ENCODE results near the gene PCDHB1. TPM values are rescaled to one million over a fixed set of nuclear protein-coding genes. Genes with fewer than 3 reads are reported as not detected.
A peak's percentile ranks its signal among the peaks of the same experiment; 100 is the strongest.

The PCDHB1 gene
- total RNA-seq, 1 donor from 2014 or later = under 0.01 TPM

GRCh38 chr5:141040771-141041426 is 10.3 kb upstream of the PCDHB1 start:
- peak; percentile 42 for TF ChIP-seq CTCF (IDR thresholded peaks at IDR 0.05; ENCODE audit: insufficient read depth, low read length, poor library complexity, severe bottlenecking)
- DNase-seq (ENCODE audit: low read depth) = no peak
- H3K27me3 ChIP-seq (ENCODE audit: control insufficient read depth, insufficient read depth, low read length) = no peaks in the 10 kb centered on the region
- no peak overlapping the region for H3K4me3 ChIP-seq (ENCODE audit: low read depth, low read length)
- H3K36me3 ChIP-seq (ENCODE audit: control insufficient read depth, insufficient read depth, low read length) = no peaks in the 10 kb centered on the region

- no peak for DNase-seq (ENCODE audit: low read depth)
- Histone ChIP-seq H3K4me3 (ENCODE audit: low read depth, low read length) (no peak overlapping the region), H3K36me3 (ENCODE audit: control insufficient read depth, insufficient read depth, low read length) (no peaks in the 10 kb centered on the region), H3K27me3 (ENCODE audit: control insufficient read depth, insufficient read depth, low read length) (no peaks in the 10 kb centered on the region)
- no peak for TF ChIP-seq CTCF (IDR thresholded peaks at IDR 0.05; ENCODE audit: insufficient read depth, low read length, poor library complexity, severe bottlenecking)
Observed at GRCh38 chr5:141041427-141041785, 9.8 kb upstream of the PCDHB1 start.

- H3K36me3 ChIP-seq (ENCODE audit: control insufficient read depth, insufficient read depth, low read length) = no peaks in the 10 kb centered on the region
- H3K27me3 ChIP-seq (ENCODE audit: control insufficient read depth, insufficient read depth, low read length) = no peaks in the 10 kb centered on the region
- DNase-seq (ENCODE audit: low read depth) = no peak
- TF ChIP-seq CTCF (IDR thresholded peaks at IDR 0.05; ENCODE audit: insufficient read depth, low read length, poor library complexity, severe bottlenecking) = no peak
- no peak overlapping the region for H3K4me3 ChIP-seq (ENCODE audit: low read depth, low read length)
Observed at GRCh38 chr5:141042555-141042954, 8.6 kb upstream of the PCDHB1 start.

- Histone ChIP-seq H3K36me3 (ENCODE audit: control insufficient read depth, insufficient read depth, low read length) (no peaks in the 10 kb centered on the region), H3K27me3 (ENCODE audit: control insufficient read depth, insufficient read depth, low read length) (peaks cover 4% of the 10 kb centered on the region), H3K4me3 (ENCODE audit: low read depth, low read length) (peak overlapping the region; percentile 11)
- no peak for TF ChIP-seq CTCF (IDR thresholded peaks at IDR 0.05; ENCODE audit: insufficient read depth, low read length, poor library complexity, severe bottlenecking)
- DNase-seq (ENCODE audit: low read depth) = no peak
Observed at GRCh38 chr5:141051521-141051866, 320 bp downstream of the PCDHB1 start.

- Histone ChIP-seq H3K4me3 (ENCODE audit: low read depth, low read length) (no peak overlapping the region), H3K36me3 (ENCODE audit: control insufficient read depth, insufficient read depth, low read length) (no peaks in the 10 kb centered on the region), H3K27me3 (ENCODE audit: control insufficient read depth, insufficient read depth, low read length) (no peaks in the 10 kb centered on the region)
- no peak for DNase-seq (ENCODE audit: low read depth)
- TF ChIP-seq CTCF (IDR thresholded peaks at IDR 0.05; ENCODE audit: insufficient read depth, low read length, poor library complexity, severe bottlenecking) = no peak
Observed at GRCh38 chr5:141077826-141078225, 26.7 kb downstream of the PCDHB1 start.

GRCh38 chr5:141082228-141082627 is 31.1 kb downstream of the PCDHB1 start:
- H3K4me3 ChIP-seq (ENCODE audit: low read depth, low read length) = no peak overlapping the region
- TF ChIP-seq CTCF (IDR thresholded peaks at IDR 0.05; ENCODE audit: insufficient read depth, low read length, poor library complexity, severe bottlenecking) = no peak
- DNase-seq (ENCODE audit: low read depth) = no peak
- no peaks in the 10 kb centered on the region for H3K27me3 ChIP-seq (ENCODE audit: control insufficient read depth, insufficient read depth, low read length)
- H3K36me3 ChIP-seq (ENCODE audit: control insufficient read depth, insufficient read depth, low read length) = no peaks in the 10 kb centered on the region

Measured in kidney epithelial cell (primary cell).